ENCODE data around the gene DPYSL5. TPM values are rescaled to one million over a fixed set of nuclear protein-coding genes. Genes with fewer than 3 reads are reported as not detected.
A peak's percentile ranks its signal among the peaks of the same experiment; 100 is the strongest.

The DPYSL5 gene
- total RNA-seq, 1 donor from 2014 or later = 0.11 TPM

- no peak overlapping the region for H3K4me3 Mint-ChIP-seq (ENCODE audit: unreplicated experiment)
- peaks cover 44% of the 10 kb centered on the region for H3K27me3 Mint-ChIP-seq (ENCODE audit: unreplicated experiment)
- H3K27ac Mint-ChIP-seq (ENCODE audit: unreplicated experiment) = no peak overlapping the region
- H3K9me3 Mint-ChIP-seq (ENCODE audit: unreplicated experiment) = peaks cover 11% of the 10 kb centered on the region
- no peaks in the 10 kb centered on the region for H3K4me1 Mint-ChIP-seq (ENCODE audit: unreplicated experiment)
- no peak for TF ChIP-seq CTCF (IDR thresholded peaks at IDR 0.05)
- peak; percentile 62 for DNase-seq (ENCODE audit: extremely low spot score, unreplicated experiment)
- H3K36me3 Mint-ChIP-seq (ENCODE audit: unreplicated experiment) = no peaks in the 10 kb centered on the region
These were observed 66.9 kb downstream of the DPYSL5 start for GRCh38 chr2:26914659-26915310.

DNA sequence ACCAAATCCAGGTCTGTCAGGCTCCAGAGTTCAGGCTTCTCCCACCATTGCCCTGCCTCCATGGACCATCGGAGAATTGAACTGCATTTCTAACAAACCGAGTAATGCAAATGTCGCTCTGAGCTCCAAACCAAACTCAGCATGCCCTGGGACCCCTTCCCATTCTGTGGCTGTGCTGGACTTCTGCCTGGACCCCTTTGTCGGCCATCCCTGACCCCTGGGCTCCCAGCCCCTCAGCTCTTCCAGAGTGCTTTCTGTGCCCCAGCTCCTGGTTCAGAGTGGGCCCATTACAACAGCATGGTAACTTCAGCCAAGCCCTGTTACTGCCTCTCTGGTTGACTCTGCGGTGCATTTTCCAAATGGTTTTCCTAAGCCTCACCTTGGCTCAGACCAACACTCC is 67.4 kb downstream of the DPYSL5 start:
- Mint-ChIP-seq H3K27me3 (ENCODE audit: unreplicated experiment) (peaks cover 39% of the 10 kb centered on the region), H3K27ac (ENCODE audit: unreplicated experiment) (no peak overlapping the region), H3K9me3 (ENCODE audit: unreplicated experiment) (peaks cover 6% of the 10 kb centered on the region), H3K4me1 (ENCODE audit: unreplicated experiment) (no peaks in the 10 kb centered on the region), H3K4me3 (ENCODE audit: unreplicated experiment) (no peak overlapping the region), H3K36me3 (ENCODE audit: unreplicated experiment) (no peaks in the 10 kb centered on the region)
- peak; percentile 57 for DNase-seq (ENCODE audit: extremely low spot score, unreplicated experiment)
- no peak for TF ChIP-seq CTCF (IDR thresholded peaks at IDR 0.05)

GRCh38 chr2:26916128-26916692 is 68.3 kb downstream of the DPYSL5 start:
- Mint-ChIP-seq H3K27ac (ENCODE audit: unreplicated experiment) (no peak overlapping the region), H3K27me3 (ENCODE audit: unreplicated experiment) (peaks cover 35% of the 10 kb centered on the region)
- peak; percentile 56 for DNase-seq (ENCODE audit: extremely low spot score, unreplicated experiment)

DNA sequence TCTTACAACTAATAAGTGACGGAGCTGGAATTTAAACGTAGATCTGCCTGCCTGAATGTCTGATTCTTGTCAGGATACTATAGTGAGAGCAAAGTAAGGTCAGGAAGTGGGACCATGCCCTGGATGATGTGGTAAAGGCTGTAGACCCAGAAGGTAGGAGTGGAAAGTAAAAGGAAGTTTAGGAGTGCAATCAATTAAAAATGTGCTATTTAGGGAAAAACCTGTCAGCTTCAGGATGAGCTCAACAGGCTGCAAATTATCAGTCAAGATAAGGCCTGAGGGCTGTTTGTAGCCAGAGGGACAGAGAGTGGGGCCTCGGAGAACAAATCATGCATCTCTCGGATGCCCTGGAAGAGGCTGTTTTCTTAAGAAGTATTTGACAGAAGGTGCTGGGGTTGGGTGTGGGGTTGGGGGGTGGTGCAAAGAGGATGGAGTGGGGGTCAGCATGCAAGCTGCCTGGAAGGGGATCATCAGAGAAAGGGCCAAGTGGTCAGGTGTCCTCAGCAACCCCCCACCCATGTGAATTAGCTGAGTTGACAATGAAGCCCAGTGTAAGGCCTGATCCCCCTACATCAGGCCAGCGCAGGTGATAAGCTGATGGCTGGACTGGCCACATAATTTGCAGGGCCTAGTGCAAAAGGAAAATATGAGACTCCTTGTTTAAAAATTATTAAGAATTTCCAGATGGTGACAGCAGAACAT is 69.4 kb downstream of the DPYSL5 start:
- Mint-ChIP-seq H3K27me3 (ENCODE audit: unreplicated experiment) (peaks cover 25% of the 10 kb centered on the region), H3K4me1 (ENCODE audit: unreplicated experiment) (peaks cover under 1% of the 10 kb centered on the region), H3K27ac (ENCODE audit: unreplicated experiment) (no peak overlapping the region), H3K36me3 (ENCODE audit: unreplicated experiment) (no peaks in the 10 kb centered on the region), H3K4me3 (ENCODE audit: unreplicated experiment) (no peak overlapping the region), H3K9me3 (ENCODE audit: unreplicated experiment) (no peaks in the 10 kb centered on the region)
- no peak for TF ChIP-seq CTCF (IDR thresholded peaks at IDR 0.05)
- peak; percentile 21 for DNase-seq (ENCODE audit: extremely low spot score, unreplicated experiment)

More at GRCh38 chr2:26916128-26916692, 68.3 kb downstream of the DPYSL5 start:
- Mint-ChIP-seq H3K4me1 (ENCODE audit: unreplicated experiment) (no peaks in the 10 kb centered on the region), H3K9me3 (ENCODE audit: unreplicated experiment) (no peaks in the 10 kb centered on the region), H3K36me3 (ENCODE audit: unreplicated experiment) (no peaks in the 10 kb centered on the region), H3K4me3 (ENCODE audit: unreplicated experiment) (no peak overlapping the region)
- no peak for TF ChIP-seq CTCF (IDR thresholded peaks at IDR 0.05)

DNA sequence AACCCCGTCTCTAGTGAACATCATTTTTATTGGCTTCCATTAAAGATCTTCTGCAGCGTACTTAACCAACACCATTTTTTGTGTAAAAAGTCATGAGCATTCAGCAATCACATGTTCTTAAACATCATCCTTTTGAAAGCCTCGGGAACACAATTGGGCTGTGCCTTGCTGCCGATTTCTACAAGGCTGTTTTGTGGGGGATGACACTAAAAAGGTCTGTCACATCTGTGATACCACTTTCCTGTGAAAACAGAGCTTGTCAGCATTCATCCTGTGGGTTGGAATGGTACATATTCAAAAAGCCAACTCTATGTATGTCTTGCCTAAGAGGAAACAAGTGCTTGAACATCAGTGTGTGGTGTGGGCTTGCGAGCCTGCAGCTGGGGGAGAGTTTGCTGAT is 73.4 kb downstream of the DPYSL5 start:
- no peak overlapping the region for H3K4me3 Mint-ChIP-seq (ENCODE audit: unreplicated experiment)
- H3K36me3 Mint-ChIP-seq (ENCODE audit: unreplicated experiment) = no peaks in the 10 kb centered on the region
- no peak overlapping the region for H3K27ac Mint-ChIP-seq (ENCODE audit: unreplicated experiment)
- peaks cover 3% of the 10 kb centered on the region for H3K27me3 Mint-ChIP-seq (ENCODE audit: unreplicated experiment)
- DNase-seq (ENCODE audit: extremely low spot score, unreplicated experiment) = no peak
- H3K4me1 Mint-ChIP-seq (ENCODE audit: unreplicated experiment) = peaks cover 20% of the 10 kb centered on the region
- no peaks in the 10 kb centered on the region for H3K9me3 Mint-ChIP-seq (ENCODE audit: unreplicated experiment)
- TF ChIP-seq CTCF (IDR thresholded peaks at IDR 0.05) = no peak
